HAP-1 (cell line): ENCODE results near the gene NUP37.

Experiments used
- DNase-seq, 2 experiments: peaks; one replicate each; pipeline ENCODE4 v3.0.0-alpha.2; 2016 to 2020; ENCODE audit warnings: low spot score in 2 of 2
- H3K27me3 ChIP-seq: fragments of 250-450 bp; sonication (Bioruptor Pico); 2 replicates; pipeline ENCODE4 v1.5.1; 2020; ENCODE audit warnings: low read depth, mild to moderate bottlenecking, moderate library complexity
- H3K36me3 ChIP-seq: fragments of 250-450 bp; sonication (Bioruptor Pico); replicated peaks from 2 replicates; pipeline ENCODE4 v1.5.1; 2020; ENCODE audit warnings: mild to moderate bottlenecking
- H3K4me1 ChIP-seq: fragments of 250-450 bp; sonication (Bioruptor Pico); 2 replicates; pipeline ENCODE4 v1.5.1; 2020; ENCODE audit warnings: mild to moderate bottlenecking
- H3K4me3 ChIP-seq: fragments of 250-450 bp; sonication (Bioruptor Pico); 2 replicates; pipeline ENCODE4 v1.5.1; 2020; ENCODE audit warnings: mild to moderate bottlenecking, moderate library complexity
- H3K9me3 ChIP-seq: fragments of 250-450 bp; sonication (Bioruptor Pico); 2 replicates; pipeline ENCODE4 v1.5.1; 2020; ENCODE audit warnings: mild to moderate bottlenecking, moderate library complexity
- in situ Hi-C: fragments of 300-500 bp; cut with MboI; formaldehyde crosslinking; loops from 3 replicates; pipeline ENCODE4 v1.14.3; 2020; ENCODE audit warnings: low sequenced_read_pairs, inconsistent platforms, mixed read lengths

Gene NUP37

GRCh38 chr12:102031852-102032251 is 88.1 kb downstream of the NUP37 start:
- Histone ChIP-seq H3K4me3 (no peak overlapping the region), H3K36me3 (no peaks in the 10 kb centered on the region), H3K27me3 (no peaks in the 10 kb centered on the region), H3K4me1 (peaks cover 13% of the 10 kb centered on the region), H3K9me3 (no peaks in the 10 kb centered on the region)
- no peak for DNase-seq
- in situ Hi-C loops: no loop called here

GRCh38 chr12:102029141-102029540 is 90.8 kb downstream of the NUP37 start:
- in situ Hi-C loops: no loop called here
- Histone ChIP-seq H3K9me3 (no peaks in the 10 kb centered on the region), H3K4me1 (peaks cover 8% of the 10 kb centered on the region), H3K4me3 (no peak overlapping the region), H3K36me3 (no peaks in the 10 kb centered on the region), H3K27me3 (no peaks in the 10 kb centered on the region)
- no peak for DNase-seq

- Histone ChIP-seq H3K27me3 (no peaks in the 10 kb centered on the region), H3K9me3 (no peaks in the 10 kb centered on the region), H3K4me3 (no peak overlapping the region), H3K36me3 (no peaks in the 10 kb centered on the region), H3K4me1 (no peaks in the 10 kb centered on the region)
- no peak for DNase-seq
- in situ Hi-C loops: no loop called here
Observed at GRCh38 chr12:102026728-102027127, 93.2 kb downstream of the NUP37 start.

GRCh38 chr12:102024765-102025164 is 95.1 kb downstream of the NUP37 start:
- Histone ChIP-seq H3K36me3 (no peaks in the 10 kb centered on the region), H3K4me1 (no peaks in the 10 kb centered on the region), H3K4me3 (no peak overlapping the region), H3K27me3 (no peaks in the 10 kb centered on the region), H3K9me3 (no peaks in the 10 kb centered on the region)
- in situ Hi-C loops: no loop called here
- no peak for DNase-seq

- no peak for DNase-seq
- in situ Hi-C loops: no loop called here
- no peaks in the 10 kb centered on the region for H3K36me3 ChIP-seq
Observed at GRCh38 chr12:102023343-102023930, 96.5 kb downstream of the NUP37 start.

More at GRCh38 chr12:102023343-102023930, 96.5 kb downstream of the NUP37 start:
- Histone ChIP-seq H3K27me3 (no peaks in the 10 kb centered on the region), H3K4me1 (no peaks in the 10 kb centered on the region), H3K9me3 (no peaks in the 10 kb centered on the region), H3K4me3 (no peak overlapping the region)
